Hematopoietic multipotent progenitor cell treated with erythropoietin and hydrocortisone succinate and interleukin-3 and kit ligand, for 17 days (in vitro differentiated cells): ENCODE data around the gene SPIRE2.
"Not testable (repeated sequence)": the region's sequence is repeated elsewhere in the genome, so short reads cannot be mapped to it uniquely, and the experiment has no call there.

Experiments used
- DNase-seq: peaks from one replicate; pipeline ENCODE4 v3.0.0-alpha.2; 2015; ENCODE audit warnings: low spot score

The SPIRE2 gene

GRCh38 chr16:89898201-89898967 lies 70.1 kb downstream of the SPIRE2 start:
- no peak for DNase-seq

- DNase-seq = no peak
Observed at GRCh38 chr16:89899879-89900481, 71.7 kb downstream of the SPIRE2 start.

- DNase-seq = no peak
Observed at GRCh38 chr16:89900885-89901284, 72.6 kb downstream of the SPIRE2 start.

- DNase-seq = no peak
Observed at GRCh38 chr16:89902980-89903379, 74.7 kb downstream of the SPIRE2 start.

- DNase-seq = no peak
Observed at GRCh38 chr16:89903908-89904515, 75.7 kb downstream of the SPIRE2 start.

GRCh38 chr16:89904606-89905510 lies 76.6 kb downstream of the SPIRE2 start:
- DNase-seq = no peak

- no peak for DNase-seq
Observed at GRCh38 chr16:89905511-89906139, 77.3 kb downstream of the SPIRE2 start.

- no peak for DNase-seq
Observed at GRCh38 chr16:89906140-89907025, 78.1 kb downstream of the SPIRE2 start.

- no peak for DNase-seq
Observed at GRCh38 chr16:89907055-89907814, 79.0 kb downstream of the SPIRE2 start.

- DNase-seq = no peak
Observed at GRCh38 chr16:89908236-89908635, 80.0 kb downstream of the SPIRE2 start.

GRCh38 chr16:89909777-89910716 lies 81.8 kb downstream of the SPIRE2 start:
- peak; percentile 61 for DNase-seq

- no peak for DNase-seq
Observed at GRCh38 chr16:89910717-89911354, 82.6 kb downstream of the SPIRE2 start.

- no peak for DNase-seq
Observed at GRCh38 chr16:89911375-89911774, 83.1 kb downstream of the SPIRE2 start.

GRCh38 chr16:89912143-89912542 lies 83.9 kb downstream of the SPIRE2 start:
- DNase-seq = no peak

GRCh38 chr16:89912627-89913026 lies 84.4 kb downstream of the SPIRE2 start:
- DNase-seq = no peak

GRCh38 chr16:89913408-89914387 lies 85.4 kb downstream of the SPIRE2 start:
- DNase-seq = no peak

GRCh38 chr16:89914642-89915285 lies 86.5 kb downstream of the SPIRE2 start:
- not testable (repeated sequence) for DNase-seq
